ENCODE measurements around the gene COL27A1.

COL27A1 gene

DNA sequence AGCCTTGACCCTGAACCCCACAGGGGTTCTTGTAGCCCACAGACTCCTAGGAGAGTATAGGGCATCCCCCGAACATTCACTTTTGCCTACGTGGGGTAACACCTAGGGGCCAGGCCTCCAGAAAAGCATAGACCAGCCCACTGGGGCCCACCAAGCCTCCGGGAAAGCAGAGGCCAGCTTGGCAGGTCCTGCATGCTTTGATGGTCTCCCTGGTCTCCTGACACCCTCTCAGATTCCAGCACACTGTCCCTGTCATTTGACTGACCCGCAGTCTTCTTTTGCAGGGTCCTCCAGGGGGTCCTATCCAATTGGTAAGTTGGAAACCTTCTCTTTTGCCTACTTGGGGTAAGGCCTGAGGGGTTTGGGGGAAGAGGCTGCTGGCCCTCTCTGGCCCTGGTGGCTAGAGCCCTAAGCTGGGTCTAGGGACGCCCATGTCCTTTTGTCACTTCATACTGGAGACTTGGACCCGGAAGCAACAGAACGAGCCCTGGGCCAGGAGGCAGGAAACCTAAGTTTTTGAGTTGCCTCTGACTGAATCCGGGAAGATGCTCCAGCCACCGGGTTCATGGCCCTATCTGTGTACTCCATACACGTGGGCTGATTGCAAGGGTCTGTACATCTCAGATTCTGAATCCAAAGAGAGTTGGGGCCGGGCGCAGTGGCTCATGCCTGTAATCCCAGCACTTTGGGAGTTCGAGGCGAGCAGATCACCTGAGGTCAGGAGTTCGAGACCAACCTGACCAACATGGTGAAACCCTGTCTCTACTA is 146.6 kb downstream of the COL27A1 start:
- DNase-seq (ENCODE audit: low read depth in 1 of 2, low spot score in 1 of 2) = no peak

DNA sequence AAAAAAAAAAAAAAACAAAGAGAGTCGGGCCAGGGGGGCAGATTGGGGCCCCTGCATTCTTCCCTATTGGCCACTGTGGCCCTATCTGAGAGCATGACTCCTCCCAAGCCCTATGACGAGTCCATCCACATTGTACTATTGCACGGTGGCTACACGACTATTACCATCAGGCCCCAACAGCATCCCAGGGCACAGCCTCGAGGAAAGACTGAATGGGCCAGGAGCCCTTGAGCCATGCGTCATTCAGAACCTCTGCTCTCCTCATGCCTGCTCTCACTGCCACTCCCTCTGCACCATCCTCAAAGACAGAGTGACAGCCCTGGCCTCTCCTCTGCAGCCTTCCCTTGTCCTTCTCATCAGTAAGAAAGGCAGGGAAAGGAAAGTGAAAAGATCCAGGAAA is 147.4 kb downstream of the COL27A1 start:
- no peak for DNase-seq (ENCODE audit: low read depth in 1 of 2, low spot score in 1 of 2)

DNA sequence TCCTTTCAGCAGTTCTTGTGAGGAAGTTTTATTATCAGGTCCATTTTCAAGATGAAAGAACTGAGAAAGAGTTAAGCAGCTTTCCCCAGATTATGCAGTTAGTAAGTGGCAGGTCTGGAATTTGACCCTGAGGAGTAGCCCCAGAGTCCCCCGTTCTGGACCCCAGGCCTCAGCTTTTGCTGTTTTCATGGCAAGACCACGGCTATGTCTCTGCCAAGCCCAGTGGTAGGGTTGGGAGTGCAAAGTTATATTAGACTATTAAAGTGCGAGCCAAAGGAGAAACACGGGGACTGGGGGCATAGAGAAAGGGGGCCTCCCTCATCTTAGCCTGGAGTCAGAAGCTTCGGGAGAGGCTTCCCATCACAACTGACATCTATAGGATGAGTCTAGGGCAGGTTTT is 148.2 kb downstream of the COL27A1 start:
- DNase-seq (ENCODE audit: low read depth in 1 of 2, low spot score in 1 of 2) = no peak

DNA sequence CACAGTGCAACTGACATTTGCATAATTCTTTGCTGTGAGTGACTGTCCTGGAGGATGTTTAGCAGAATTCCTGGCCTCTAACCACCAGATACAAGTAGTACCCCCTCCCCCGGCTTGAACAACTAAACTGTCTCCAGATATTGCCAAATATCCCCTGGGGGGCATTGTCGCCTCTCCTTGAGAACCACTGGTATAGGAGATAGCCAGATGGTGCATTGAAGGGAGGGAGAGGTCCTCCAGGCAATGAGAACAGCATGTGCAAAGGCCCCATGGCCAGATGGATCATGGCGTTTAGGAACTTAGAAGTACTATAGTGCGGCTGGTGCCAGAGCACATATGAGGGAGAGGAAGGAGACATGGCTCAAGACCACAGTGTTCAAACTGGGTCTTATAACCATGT is 148.6 kb downstream of the COL27A1 start:
- DNase-seq (ENCODE audit: low read depth in 1 of 2, low spot score in 1 of 2) = no peak

DNA sequence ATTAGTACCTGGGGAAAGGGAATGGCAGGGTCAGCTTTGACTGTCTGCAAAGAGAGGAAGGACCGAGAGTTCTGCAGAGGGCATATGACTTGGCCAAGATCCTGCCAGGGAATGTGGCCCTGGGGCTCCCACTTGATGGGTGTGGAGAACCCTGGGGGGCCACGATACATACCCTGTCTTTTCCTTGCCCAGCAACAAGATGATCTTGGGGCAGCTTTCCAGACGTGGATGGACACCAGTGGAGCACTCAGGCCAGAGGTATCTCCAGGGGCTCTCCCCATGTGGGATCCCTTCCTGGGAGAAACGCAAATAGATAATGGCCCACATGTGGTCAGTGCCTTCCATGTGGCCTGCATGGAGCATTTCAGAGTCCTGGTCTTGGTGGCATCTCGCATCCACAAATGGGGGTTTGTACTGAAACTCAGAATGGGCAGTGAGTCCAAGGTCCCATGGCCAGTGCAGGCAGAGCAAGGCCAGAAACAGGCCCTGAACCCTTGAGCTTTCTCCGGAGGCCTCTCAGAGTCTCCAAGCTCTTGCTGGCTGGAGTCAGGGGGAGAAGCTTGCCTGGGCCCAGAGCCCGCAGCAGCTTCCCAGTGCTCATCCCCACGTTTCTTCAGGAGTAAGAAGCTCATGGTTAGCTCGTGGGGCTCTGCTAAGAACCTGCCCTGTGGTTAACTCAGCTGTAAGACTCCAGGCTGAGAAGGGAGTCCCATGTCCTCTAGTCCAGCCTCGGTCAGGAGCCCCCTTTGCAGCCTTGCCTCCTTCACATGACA is 149.3 kb downstream of the COL27A1 start:
- DNase-seq (ENCODE audit: low read depth in 1 of 2, low spot score in 1 of 2) = no peak

DNA sequence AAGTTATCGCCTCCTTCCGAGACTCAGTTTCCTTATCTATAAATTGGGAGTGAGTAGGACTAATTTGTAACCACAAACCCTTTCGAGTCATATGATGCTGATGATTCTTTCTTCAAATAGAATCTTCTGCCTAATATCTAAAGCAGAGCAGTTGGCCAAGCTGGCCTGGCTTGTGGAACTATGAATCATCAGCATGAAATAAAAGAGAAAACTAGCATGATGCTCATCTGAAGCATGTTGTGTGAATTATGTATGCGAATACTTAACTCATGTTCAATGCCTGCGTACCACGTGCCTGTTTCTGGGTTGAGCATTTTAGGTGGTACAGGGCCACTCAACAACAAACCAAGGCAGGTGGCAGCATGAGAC is 152.5 kb downstream of the COL27A1 start:
- DNase-seq (ENCODE audit: low read depth in 1 of 2, low spot score in 1 of 2) = no peak

DNA sequence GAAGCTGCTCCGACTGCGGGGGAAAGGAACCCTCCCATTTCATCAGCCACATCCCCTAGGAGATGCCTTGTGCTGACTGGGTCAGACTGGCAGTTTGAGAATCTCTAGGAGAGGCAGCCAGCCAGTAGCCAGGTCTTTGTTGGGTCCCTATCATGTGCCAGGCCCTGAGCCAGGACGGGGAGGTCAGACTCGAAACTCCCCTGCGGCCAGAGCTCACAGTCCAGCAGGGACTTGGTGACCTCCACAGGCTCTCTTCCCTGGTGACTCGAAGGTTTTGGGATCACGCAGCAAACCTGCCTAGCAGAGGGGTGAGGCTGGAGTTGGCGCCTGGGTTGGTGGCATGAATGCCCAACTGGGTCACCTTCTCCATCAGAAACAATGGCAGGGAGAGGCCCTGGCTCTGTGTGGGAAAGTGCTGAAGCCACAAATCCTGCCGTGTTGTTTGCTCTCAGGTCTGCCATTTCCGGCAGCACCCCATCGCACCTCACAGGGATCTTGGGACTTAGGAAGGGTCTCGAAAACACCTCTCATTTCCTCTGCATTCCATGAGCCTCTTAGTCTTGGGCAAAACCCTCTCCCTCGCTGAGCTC is 153.1 kb downstream of the COL27A1 start:
- DNase-seq (ENCODE audit: low read depth in 1 of 2, low spot score in 1 of 2) = no peak

DNA sequence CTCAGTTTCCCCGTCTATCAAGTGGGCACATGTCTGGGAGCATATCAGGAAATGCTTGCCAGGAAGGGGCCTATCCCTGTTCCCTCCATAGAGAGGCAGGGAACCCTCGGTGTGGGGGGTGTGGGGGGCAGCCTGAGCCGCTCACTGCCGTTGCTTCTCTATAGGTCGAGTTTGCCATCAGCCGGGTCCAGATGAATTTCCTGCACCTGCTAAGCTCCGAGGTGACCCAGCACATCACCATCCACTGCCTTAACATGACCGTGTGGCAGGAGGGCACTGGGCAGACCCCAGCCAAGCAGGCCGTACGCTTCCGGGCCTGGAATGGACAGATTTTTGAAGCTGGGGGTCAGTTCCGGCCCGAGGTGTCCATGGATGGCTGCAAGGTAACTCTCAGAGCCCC is 153.8 kb downstream of the COL27A1 start:
- DNase-seq (ENCODE audit: low read depth in 1 of 2, low spot score in 1 of 2) = no peak

DNA sequence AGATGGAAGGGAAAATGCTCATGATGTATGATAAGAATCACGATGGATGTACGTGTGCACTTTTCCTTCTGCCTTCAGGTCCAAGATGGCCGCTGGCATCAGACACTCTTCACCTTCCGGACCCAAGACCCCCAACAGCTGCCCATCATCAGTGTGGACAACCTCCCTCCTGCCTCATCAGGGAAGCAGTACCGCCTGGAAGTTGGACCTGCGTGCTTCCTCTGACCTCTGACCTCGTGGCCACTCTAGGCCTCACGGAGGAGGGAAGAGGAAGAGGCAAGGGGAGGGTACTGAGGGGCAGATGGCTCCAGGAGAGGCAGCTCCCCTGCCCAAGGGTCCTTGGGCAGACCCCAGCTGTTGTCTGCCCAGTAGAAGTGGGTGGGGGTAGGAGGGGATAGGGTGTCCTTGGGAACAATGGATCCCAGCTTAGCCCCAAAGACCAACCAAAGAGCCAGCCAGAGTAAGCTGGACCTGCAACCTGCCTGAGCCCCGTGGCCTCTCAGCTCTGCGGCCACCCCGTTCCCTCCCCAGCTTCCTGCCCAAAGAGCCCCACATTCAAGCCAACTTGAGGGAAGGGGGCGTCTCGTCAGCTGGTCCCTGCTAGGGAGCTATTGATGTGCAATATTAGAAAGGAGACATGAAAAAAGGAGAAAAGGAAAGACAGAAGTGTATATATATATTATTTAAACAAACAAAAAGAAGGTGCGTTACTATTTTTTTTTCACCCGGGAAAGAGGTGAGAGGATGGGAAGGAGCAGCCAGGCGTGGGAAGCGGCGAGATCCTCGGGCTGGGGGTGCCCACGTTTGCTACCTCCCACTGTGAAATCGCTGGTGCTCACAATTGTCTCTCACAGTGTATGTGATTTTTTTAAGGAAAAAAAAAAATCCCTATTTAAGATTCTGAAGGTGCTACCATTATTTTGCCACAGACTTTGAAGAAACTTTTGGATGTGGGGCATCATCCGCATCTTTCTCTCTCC is 155.4 kb downstream of the COL27A1 start:
- DNase-seq (ENCODE audit: low read depth in 1 of 2, low spot score in 1 of 2) = no peak

DNA sequence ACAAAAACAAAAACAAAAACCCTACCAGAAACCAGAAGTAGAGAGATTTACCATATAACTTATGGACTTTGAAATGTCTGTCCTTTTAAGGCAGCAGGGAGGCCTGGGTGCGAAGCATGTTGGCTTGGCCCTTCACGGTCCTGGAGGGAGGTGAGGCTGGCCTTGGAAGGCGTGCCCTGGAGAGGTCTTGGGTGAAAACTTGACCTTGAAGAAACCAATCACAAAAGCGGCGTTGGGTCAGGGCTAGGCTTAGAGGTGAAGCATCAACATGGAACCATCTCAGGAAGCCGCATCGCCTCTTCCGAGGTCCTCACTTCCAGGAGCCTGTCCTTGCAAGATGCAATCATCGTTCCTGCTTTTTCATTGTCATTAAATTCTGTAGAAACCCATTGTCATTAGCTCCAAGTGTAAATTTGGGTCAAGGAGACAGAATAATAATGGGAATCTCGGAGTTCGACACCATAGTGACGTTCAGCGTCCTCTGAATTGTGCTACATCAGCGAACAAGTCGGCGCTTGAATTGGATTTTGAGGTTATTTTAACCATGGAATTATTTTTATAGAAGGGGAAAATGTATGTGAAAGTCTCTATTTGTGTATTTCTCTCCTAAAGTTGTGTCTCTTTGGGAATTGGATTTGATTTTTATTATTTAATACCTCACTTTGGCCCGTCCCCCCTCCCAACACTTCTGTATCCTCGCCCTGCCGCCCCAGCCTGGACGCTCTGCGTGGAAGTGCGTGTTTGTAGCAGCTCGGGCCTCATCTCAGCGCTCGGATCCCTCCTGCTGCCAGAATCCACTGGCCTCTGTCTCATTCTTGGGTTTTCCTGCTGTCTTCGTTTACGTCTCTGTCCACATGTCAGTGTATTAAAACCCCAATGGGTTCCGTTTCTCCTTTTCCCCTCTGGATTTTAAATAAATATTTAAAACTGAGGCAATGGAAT is 156.5 kb downstream of the COL27A1 start:
- no peak for DNase-seq (ENCODE audit: low read depth in 1 of 2, low spot score in 1 of 2)

DNA sequence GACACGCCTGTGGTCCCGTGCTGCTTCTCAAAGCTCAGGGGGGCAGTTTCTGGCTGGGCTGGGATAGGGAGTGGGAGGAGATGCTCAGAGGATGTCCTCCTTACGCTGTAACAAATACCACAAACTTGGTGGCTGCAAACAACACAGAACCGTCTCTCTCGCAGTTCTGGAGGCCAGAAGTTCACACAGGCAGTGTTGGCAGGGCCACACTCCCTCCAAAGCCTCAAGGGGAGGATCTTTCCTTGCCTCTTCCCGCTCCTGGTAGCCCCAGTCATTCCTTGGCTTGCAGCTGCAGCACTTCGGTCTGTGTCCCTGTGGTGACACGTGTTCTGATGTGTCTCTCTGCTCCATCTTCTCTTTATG is 157.2 kb downstream of the COL27A1 start:
- DNase-seq (ENCODE audit: low read depth in 1 of 2, low spot score in 1 of 2) = no peak

DNA sequence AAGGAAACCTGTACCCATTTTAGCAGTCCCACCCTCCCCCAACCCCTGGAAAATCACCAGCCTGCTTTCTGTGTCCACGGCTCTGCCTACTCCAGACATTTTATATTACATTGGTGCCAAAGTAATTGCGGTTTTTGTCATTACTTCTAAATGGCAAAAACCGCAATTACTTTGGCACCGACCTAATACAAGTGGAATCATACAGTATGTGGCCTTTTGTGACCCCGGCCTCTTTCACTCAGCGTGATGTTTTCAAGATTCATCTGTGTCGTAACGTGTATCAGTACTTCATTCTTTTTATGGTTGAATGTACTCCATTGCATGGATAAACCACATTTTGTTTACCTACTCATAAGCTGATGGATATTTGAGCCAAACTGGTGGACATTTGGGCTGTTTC is 157.8 kb downstream of the COL27A1 start:
- DNase-seq (ENCODE audit: low read depth in 1 of 2, low spot score in 1 of 2) = no peak

DNA sequence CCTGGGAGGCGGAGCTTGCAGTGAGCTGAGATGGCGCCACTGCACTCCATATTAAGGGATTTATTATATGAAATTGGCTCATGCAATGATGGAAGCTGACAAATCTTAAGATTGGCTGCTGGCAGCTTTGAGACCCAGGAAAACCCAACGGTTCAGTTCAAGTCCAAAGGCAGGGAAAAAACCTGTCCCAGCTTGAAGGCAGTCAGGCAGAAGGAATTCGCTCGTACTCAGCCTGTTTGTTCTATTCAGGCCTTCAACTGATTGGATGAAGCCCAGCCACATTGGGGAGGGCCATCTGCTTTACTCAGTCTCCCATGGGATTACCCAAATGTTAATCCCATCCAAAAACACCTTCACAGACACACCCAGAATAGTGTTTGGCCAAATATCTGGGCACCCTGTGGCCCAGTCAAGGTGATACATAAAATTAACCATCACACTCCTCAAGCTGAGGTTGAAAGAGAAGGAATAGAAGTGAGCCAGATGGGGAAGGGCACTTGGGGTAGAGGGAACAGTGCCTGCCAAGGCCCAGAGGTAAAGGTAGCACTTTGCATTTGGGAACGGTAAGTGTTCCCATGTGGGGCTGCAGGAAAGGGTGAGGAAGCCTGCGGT is 159.0 kb downstream of the COL27A1 start:
- no peak for DNase-seq (ENCODE audit: low read depth in 1 of 2, low spot score in 1 of 2)

DNA sequence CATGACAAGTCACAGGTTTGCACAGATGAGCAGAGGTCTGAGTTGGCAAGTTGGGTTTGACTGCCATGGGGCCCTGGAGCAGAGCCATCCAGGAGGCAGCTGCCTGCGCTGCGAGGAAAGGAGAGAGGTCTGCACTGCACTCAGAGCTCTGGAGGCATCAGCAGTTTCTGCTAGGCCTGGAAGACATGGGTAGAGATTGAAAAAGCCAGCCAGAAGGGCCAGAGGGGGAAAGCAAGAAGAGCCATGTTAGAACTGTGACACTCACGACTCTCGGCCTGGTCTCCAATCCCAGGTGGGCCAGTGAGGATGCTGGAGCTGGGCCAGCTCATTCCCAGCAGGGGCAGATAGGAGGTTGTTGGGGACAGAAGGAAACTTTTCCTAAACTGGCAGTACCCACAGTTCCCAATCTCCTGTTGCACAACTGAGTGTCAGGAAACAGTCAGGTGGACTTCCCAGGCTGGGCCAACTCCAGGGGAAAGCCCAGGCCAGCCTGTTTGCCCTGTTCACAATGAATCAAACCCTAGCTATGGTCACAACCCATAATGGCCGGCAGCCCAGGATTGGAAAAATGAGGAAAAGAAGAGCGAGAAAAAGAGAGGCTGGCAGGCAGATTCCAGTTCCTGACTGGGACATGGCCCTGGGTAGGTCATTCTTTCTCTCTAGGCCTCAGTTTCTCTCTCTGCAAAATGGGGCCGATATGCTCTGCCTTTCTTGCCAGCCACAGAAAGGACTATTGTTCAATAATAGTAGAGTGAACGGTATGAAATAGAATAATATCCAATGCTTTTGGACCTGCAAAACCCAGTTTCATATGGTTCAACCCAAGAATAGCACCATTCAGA is 159.8 kb downstream of the COL27A1 start:
- no peak for DNase-seq (ENCODE audit: low read depth in 1 of 2, low spot score in 1 of 2)

DNA sequence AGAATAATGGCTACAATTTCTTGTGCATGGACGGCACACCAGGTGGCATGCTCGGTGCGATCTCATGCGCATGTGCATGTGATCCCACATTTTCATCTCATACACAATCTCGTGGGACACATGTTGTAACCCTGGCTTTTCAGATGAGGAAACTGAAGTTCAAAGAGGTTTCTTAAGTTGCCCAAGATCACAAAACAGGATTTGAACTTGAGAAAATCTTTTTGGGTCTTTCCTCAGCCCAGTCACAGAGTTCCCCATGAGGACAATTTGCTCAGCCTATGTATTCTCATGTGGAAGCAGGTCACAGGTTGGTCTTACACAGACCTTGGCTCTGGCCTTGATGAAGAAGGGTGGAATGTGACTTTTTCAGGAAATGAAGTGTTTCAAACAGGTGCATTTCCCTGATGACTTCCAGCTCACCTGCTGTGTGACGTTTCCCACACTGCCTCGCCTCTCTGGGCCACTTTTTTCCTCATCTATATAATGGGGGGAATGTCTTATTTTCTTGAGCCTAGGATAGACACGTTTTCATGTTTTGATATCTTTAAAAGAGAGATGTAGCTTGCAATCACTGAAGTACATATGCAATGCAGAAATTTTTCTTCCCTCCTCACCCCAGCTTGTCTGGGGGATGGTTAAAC is 160.5 kb downstream of the COL27A1 start:
- no peak for DNase-seq (ENCODE audit: low read depth in 1 of 2, low spot score in 1 of 2)

DNA sequence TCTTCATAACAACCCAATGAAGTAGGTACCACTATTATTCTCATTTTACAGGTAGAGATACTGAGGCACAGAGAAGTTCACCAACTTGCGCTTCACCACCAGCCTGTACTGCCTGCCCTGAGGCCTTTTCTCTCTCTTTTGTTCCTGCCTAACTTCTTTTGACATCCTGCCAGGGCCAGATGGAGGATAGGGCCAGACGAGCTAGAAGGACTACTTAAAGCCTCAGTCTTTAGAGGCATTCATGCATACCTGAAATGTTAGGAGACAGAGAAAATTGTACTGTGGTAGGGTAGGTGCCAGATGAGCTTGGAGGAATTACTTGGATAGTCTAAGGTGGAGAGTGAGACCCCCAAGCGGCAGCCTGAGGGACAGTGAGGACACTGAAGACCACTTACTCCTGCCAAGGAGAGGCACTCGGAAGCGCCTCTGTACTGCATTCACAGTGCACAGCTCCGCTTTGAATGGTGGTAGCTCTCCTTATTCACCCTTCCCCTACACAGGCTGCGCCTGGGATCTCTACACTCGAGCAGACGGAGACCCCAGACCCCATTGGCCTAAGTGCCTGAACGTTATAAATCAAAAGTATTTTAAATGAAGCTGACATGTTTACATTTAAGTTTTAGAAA is 161.4 kb downstream of the COL27A1 start:
- DNase-seq (ENCODE audit: low read depth in 1 of 2, low spot score in 1 of 2) = no peak

DNA sequence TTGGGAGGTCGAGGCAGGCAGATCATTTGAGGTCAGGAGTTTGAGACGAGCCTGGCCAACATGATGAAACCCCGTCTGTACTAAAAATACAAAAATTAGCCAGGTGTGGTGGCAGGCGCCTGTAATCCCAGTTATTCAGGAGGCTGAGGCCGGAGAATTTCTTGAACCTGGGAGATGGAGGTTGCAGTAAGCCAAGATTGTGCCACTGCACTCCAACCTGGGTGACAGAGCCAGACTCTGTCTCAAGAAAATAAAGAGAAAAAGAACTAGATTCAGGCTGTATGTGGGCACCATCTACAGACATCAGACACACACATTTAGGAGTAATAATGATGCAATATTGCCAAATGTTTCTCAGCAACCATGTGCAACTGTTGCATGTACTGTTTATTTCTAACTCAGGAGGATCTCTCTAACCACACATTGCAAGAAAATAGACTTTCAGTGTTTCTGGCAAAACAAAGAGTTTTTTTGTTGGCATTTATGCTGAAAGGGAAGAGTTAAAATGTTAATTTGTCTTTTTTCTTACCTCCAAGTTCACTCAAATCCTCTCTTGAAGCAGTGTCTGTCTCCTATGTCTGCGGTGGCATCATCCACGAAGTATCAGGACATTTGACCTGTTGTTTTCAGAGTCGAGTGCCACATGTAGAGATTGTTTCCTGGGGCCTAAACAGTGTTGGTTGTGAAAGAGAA is 162.5 kb downstream of the COL27A1 start:
- no peak for DNase-seq (ENCODE audit: low read depth in 1 of 2, low spot score in 1 of 2)

All from stimulated activated CD4-positive, alpha-beta T cell treated with anti-CD3 and anti-CD28 coated beads, Interleukin-15, amount 100 ng/mL, for 1 hour (primary cell).